ENCODE measurements around the gene PNPLA7. TPM values are rescaled to one million over a fixed set of nuclear protein-coding genes. Genes with fewer than 3 reads are reported as not detected.

Gene PNPLA7
- total and polyA plus RNA-seq, 7 donors = 1.8 to 12.2 (median 8.2) TPM

DNA sequence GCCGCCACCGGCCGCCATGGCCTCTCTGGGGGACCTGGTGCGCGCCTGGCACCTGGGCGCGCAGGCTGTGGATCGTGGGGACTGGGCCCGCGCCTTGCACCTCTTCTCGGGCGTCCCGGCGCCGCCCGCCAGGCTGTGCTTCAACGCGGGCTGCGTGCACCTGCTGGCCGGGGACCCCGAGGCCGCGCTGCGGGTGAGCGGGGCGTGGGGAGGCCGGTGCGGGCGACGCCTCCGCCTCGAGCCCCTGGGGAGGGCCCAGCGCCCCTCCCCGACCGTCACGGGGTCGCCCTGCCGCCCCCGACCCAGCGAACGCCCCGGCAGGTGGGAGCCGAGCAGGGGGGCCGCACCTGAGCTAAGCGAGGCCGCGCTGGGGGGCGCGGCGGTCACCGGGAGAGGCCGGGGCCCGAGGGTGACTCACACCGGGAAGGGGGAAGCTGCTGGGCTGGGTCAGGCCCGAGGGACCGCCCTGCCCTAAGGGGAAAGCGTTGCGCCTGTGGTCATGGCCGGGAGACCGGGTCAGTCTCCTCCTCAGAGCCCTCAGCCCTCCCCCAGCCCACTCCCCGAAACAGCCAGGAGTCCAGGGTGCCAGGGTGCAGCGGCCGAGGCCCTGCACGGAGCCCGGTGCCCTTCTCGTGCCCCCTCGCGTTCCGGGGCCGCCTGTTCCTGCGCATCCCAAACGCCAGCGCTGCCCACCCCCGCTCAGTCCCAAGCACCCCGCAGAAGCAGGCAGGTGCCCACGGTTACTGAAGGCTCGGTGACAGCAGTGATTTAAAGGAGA is 126.5 kb downstream of the PNPLA7 start:
- peaks cover 0 to 45% (median 29%) of the 10 kb centered on the region in 4 donors for H3K4me1 ChIP-seq
- TF ChIP-seq EP300 (IDR thresholded peaks at IDR 0.05) (no peak), POLR2AphosphoS5 (IDR thresholded peaks at IDR 0.05) (no peak), POLR2A (IDR thresholded peaks at IDR 0.05) (no peak), CTCF (IDR thresholded peaks at IDR 0.05) (no peak)
- no peaks in the 10 kb centered on the region for H3K36me3 ChIP-seq
- peak overlapping the region; percentile 37 to 94 (median 86) for H3K4me3 ChIP-seq
- WGBS, 2 donors = 2 to 9% methylated on average over 77 of the region's 77 CpGs
- intact Hi-C loops (cut with DNase I) = loop anchor here (1.0 to 5.0 kb wide), 3 partner anchors 21 to 101 kb away; partner anchors contain the start of gene NSMF
- no peaks in the 10 kb centered on the region for H3K9me3 ChIP-seq
- peak; percentile 82 for DNase-seq
- H3K27me3 ChIP-seq = no peaks in the 10 kb centered on the region
- H3K27ac ChIP-seq = peak overlapping the region; percentile 72 to 77 (median 73)

- peak in 2 of 4 experiments; percentile 22 to 66 for TF ChIP-seq CTCF (IDR thresholded peaks at IDR 0.05)
- TF ChIP-seq POLR2AphosphoS5 (IDR thresholded peaks at IDR 0.05) = peak in 3 of 4 donors; percentile 51 to 68 (median 61)
- no peak for TF ChIP-seq EP300 (IDR thresholded peaks at IDR 0.05)
- Histone ChIP-seq H3K27me3 (no peaks in the 10 kb centered on the region), H3K36me3 (no peaks in the 10 kb centered on the region), H3K9me3 (no peaks in the 10 kb centered on the region), H3K4me1 (peaks cover 0 to 45% (median 30%) of the 10 kb centered on the region in 4 donors), H3K4me3 (peak within 1 kb of the TSS; percentile 37 to 94 (median 86)), H3K27ac (peak within 1 kb of the TSS; percentile 72 to 77 (median 73))
- WGBS, 2 donors = 1% methylated on average over 113 of the region's 113 CpGs
- intact Hi-C loops (cut with DNase I) = loop anchor here (1.0 to 5.0 kb wide), 2 partner anchors 34 to 101 kb away; partner anchors contain the start of gene NSMF
- peak; percentile 96 for DNase-seq
Measured at GRCh38 chr9:137422604-137423513, 127.3 kb downstream of the PNPLA7 start, which contains the start of the genes EXD3 and NOXA1. EXD3 (minus strand) TSS chr9:137423162; CDS start chr9:137395357, 27,805 bp downstream. NOXA1 (plus strand) TSS chr9:137423393; CDS start chr9:137423530, 137 bp downstream.

GRCh38 chr9:137421838-137422603 is 128.2 kb downstream of the PNPLA7 start:
- intact Hi-C loops (cut with DNase I) = loop anchor here (5.0 kb wide), 1 partner anchor 35 kb away; the partner anchor contains the start of gene NSMF
- Histone ChIP-seq H3K27ac (peak overlapping the region; percentile 34 to 77 (median 70)), H3K27me3 (no peaks in the 10 kb centered on the region), H3K9me3 (no peaks in the 10 kb centered on the region), H3K4me3 (peak overlapping the region; percentile 34 to 94 (median 86)), H3K4me1 (peaks cover 0 to 45% (median 34%) of the 10 kb centered on the region in 4 donors), H3K36me3 (no peaks in the 10 kb centered on the region)
- TF ChIP-seq EP300 (IDR thresholded peaks at IDR 0.05) (no peak), POLR2A (IDR thresholded peaks at IDR 0.05) (no peak), POLR2AphosphoS5 (IDR thresholded peaks at IDR 0.05) (no peak), CTCF (IDR thresholded peaks at IDR 0.05) (no peak)
- 1 to 4% methylated on average over 11 of the region's 11 CpGs for WGBS, 2 donors
- DNase-seq = peak; percentile 37
